K562 (cell line): ENCODE results near the gene DNMT1. TPM values are rescaled to one million over a fixed set of nuclear protein-coding genes. Genes with fewer than 3 reads are reported as not detected.

Source experiments
- ADNP ChIP-seq: fragments of 200-800 bp; sonication (Bioruptor generic); IDR thresholded peaks from 2 replicates; pipeline ENCODE4 v1.6.1; 2016; ENCODE audit warnings: missing genetic modification characterization, missing compliant biosample characterization
- ARNT ChIP-seq, 2 experiments: fragments of 450-650 bp; IDR thresholded peaks; 2 replicates each; pipeline ENCODE4 v1.6.1; 2016; ENCODE audit warnings: mild to moderate bottlenecking in 1 of 2
- BACH1 ChIP-seq: fragments of 200-800 bp; sonication (Bioruptor generic); IDR thresholded peaks from 2 replicates; pipeline ENCODE4 v1.6.1; 2016; ENCODE audit warnings: missing genetic modification characterization, missing compliant biosample characterization
- BCOR ChIP-seq: fragments of 450-650 bp; IDR thresholded peaks from 2 replicates; pipeline ENCODE4 v1.6.1; 2016
- BRD9 ChIP-seq: fragments of 450-650 bp; IDR thresholded peaks from 2 replicates; pipeline ENCODE4 v1.6.1; 2018; ENCODE audit warnings: low read depth; ENCODE audit not compliant: partially characterized antibody
- CBX3 ChIP-seq, 2 experiments: IDR thresholded peaks; 1 replicate in 1 of 2; 2 replicates in 1 of 2; pipeline ENCODE4 v1.6.1; 2012; ENCODE audit warnings: inconsistent platforms in 2 of 2, low read length in 2 of 2, borderline replicate concordance in 1 of 2, control low read depth in 1 of 2
- HDAC2 ChIP-seq: fragments of 450-650 bp; IDR thresholded peaks from 2 replicates; pipeline ENCODE4 v1.6.1; 2016; ENCODE audit warnings: mild to moderate bottlenecking
- HOXB6 ChIP-seq: fragments of 250-450 bp; sonication (Bioruptor Pico); IDR thresholded peaks from 2 replicates; pipeline ENCODE4 v1.5.1; 2022; ENCODE audit warnings: mild to moderate bottlenecking, borderline replicate concordance
- KLF6 ChIP-seq: fragments of 250-450 bp; sonication (Bioruptor Pico); IDR thresholded peaks from 2 replicates; pipeline ENCODE4 v1.4.0; 2020; ENCODE audit warnings: mild to moderate bottlenecking, moderate library complexity, borderline replicate concordance
- MIER1 ChIP-seq: fragments of 450-650 bp; IDR thresholded peaks from 2 replicates; pipeline ENCODE4 v1.6.1; 2016; ENCODE audit warnings: antibody characterized with exemption, mild to moderate bottlenecking, low read depth
- NR1H2 ChIP-seq: sonication (generic); formaldehyde crosslinking; IDR thresholded peaks from 2 replicates; pipeline ENCODE4 v1.4.0; 2020; ENCODE audit warnings: mild to moderate bottlenecking, missing genetic modification reagents
- PPARD ChIP-seq: fragments of 250-450 bp; sonication (Bioruptor Pico); IDR thresholded peaks from 2 replicates; pipeline ENCODE4 v1.8.0; 2022; ENCODE audit warnings: inconsistent platforms, mild to moderate bottlenecking, moderate library complexity
- PTTG1 ChIP-seq: fragments of 450-650 bp; IDR thresholded peaks from 2 replicates; pipeline ENCODE4 v1.6.1; 2016; ENCODE audit warnings: low read depth, mild to moderate bottlenecking, missing genetic modification characterization, missing compliant biosample characterization
- RBFOX2 ChIP-seq: fragments of 200-400 bp; formaldehyde crosslinking; IDR thresholded peaks from 2 replicates; pipeline ENCODE4 v1.6.1; 2017; ENCODE audit warnings: low read depth, mild to moderate bottlenecking, low read length, moderate library complexity
- RBM25 ChIP-seq: fragments of 200-400 bp; formaldehyde crosslinking; IDR thresholded peaks from 2 replicates; pipeline ENCODE4 v1.6.1; 2018; ENCODE audit warnings: low read length, low read depth, moderate library complexity; ENCODE audit not compliant: severe bottlenecking
- RCOR1 ChIP-seq, 2 experiments: IDR thresholded peaks; 2 replicates each; pipeline ENCODE4 v1.6.1; 2012; ENCODE audit warnings: low read depth in 2 of 2, low read length in 2 of 2, borderline replicate concordance in 1 of 2, improper control_type of control experiment in 1 of 2
- TAF7 ChIP-seq: fragments of 450-650 bp; IDR thresholded peaks from 2 replicates; pipeline ENCODE4 v1.6.1; 2016; ENCODE audit warnings: missing genetic modification characterization, missing compliant biosample characterization
- U2AF2 ChIP-seq: fragments of 200-400 bp; formaldehyde crosslinking; optimal IDR thresholded peaks from 2 replicates; pipeline ENCODE3; 2017; ENCODE audit warnings: low read depth, mild to moderate bottlenecking, low read length
- ZNF263 ChIP-seq: sonication (generic); formaldehyde crosslinking; IDR thresholded peaks from 2 replicates; pipeline ENCODE4 v1.8.0; 2022; ENCODE audit warnings: mild to moderate bottlenecking, missing genetic modification reagents, borderline replicate concordance
- ZNF445 ChIP-seq: fragments of 250-450 bp; sonication (Bioruptor Pico); IDR thresholded peaks from 2 replicates; pipeline ENCODE4 v1.4.0; 2020; ENCODE audit warnings: low read depth, mild to moderate bottlenecking, moderate library complexity
- ZNF696 ChIP-seq: fragments of 250-450 bp; sonication (Bioruptor Pico); conservative IDR thresholded peaks from 2 replicates; pipeline ENCODE4 v1.4.0; 2020; ENCODE audit warnings: mild to moderate bottlenecking, moderate library complexity
- ZNF76 ChIP-seq: fragments of 250-450 bp; sonication (Bioruptor Pico); IDR thresholded peaks from 2 replicates; pipeline ENCODE4 v1.4.0; 2020; ENCODE audit warnings: mild to moderate bottlenecking, moderate library complexity, borderline replicate concordance
- polyA plus RNA-seq, 8 experiments: library from polyadenylated mRNA; depleted of rRNA in 4 of 8; stranded (reverse) in 5 of 8; unstranded in 3 of 8; fragments of >200 nt; fragmentation: Nextera tagmentation in 2 of 8; fragmentation: Illumina TruSeq in 1 of 8; extraction: Ambion mirVana in 2 of 8; extraction: Trizol in 1 of 8; gene quantifications; 2 replicates each; pipeline versions ENCODE4 v1.2.1 to v1.2.3, GENCODE V29; 2011 to 2014; ENCODE audit warnings: inconsistent platforms in 1 of 8, missing spikeins in 1 of 8
- total RNA-seq, 7 experiments: library from RNA; depleted of rRNA in 6 of 7; stranded (reverse); fragments of >200 nt in 6 of 7; fragmentation: Illumina TruSeq in 2 of 7; extraction: Trizol in 2 of 7; gene quantifications; 2 replicates each; pipeline versions ENCODE4 v1.2.1 to v1.2.3, GENCODE V29; 2011 to 2021; ENCODE audit warnings: low replicate concordance in 1 of 7
- TF ChIP-seq, protein P1 (sequence below), 3 experiments: fragments of 200-800 bp in 1 of 3; sonication (Bioruptor generic) in 1 of 3; sonication (generic) in 1 of 3; formaldehyde crosslinking in 1 of 3; IDR thresholded peaks; 2 replicates each; pipeline versions ENCODE4 v1.6.1 to v1.8.0; 2016 to 2022; ENCODE audit warnings: mild to moderate bottlenecking in 2 of 3, missing compliant biosample characterization in 2 of 3, missing genetic modification characterization in 2 of 3, missing genetic modification reagents in 1 of 3
- TF ChIP-seq, protein P2 (sequence below): sonication (generic); formaldehyde crosslinking; IDR thresholded peaks from 2 replicates; pipeline ENCODE4 v1.8.1; 2023; ENCODE audit warnings: missing genetic modification reagents, mild to moderate bottlenecking, borderline replicate concordance

The DNMT1 gene
- total and polyA plus RNA-seq, 9 of the 15 experiments (the other 6 are each of a cell fraction or from before 2014, with no cell fraction given) = 80.1 to 271 (median 121) TPM

- TF ChIP-seq BCOR (peak; percentile 97), RCOR1 (IDR thresholded peaks at IDR 0.05; ENCODE audit: borderline replicate concordance in 1 of 2, low read depth in 2 of 2, low read length in 2 of 2) (peak in 1 of 2 experiments; percentile 28; a peak in 2 of 4 replicates), BRD9 (peak; percentile 27), HDAC2 (peak; percentile 82; the same call in 1 of the 2 replicates), ZNF263 (CRISPR knock-in tag) (no peak), TAF7 (tag) (no peak), U2AF2 (no peak), ADNP (tag) (peak; percentile 75), ZNF696 (no peak), RBM25 (peak; percentile 89), ZNF445 (CRISPR knock-in tag) (0 out of 2 replicates have a peak, but pooled peaks have one; percentile 27), MIER1 (0 out of 2 replicates have a peak, but pooled peaks have one; percentile 14), CBX3 (IDR thresholded peaks at IDR 0.05; ENCODE audit: borderline replicate concordance in 1 of 2, low read length in 2 of 2) (no peak), HOXB6 (CRISPR knock-in tag) (0 out of 2 replicates have a peak, but pooled peaks have one; percentile 20), NR1H2 (CRISPR knock-in tag) (no peak), RBFOX2 (no peak), ZNF76 (CRISPR knock-in tag) (no peak), PTTG1 (no peak), KLF6 (CRISPR knock-in tag) (no peak), BACH1 (tag) (no peak), PPARD (no peak), ARNT (IDR thresholded peaks at IDR 0.05) (peak; percentile 31 to 35; a peak in 2 of 4 replicates)
- TF ChIP-seq, protein P1, sequence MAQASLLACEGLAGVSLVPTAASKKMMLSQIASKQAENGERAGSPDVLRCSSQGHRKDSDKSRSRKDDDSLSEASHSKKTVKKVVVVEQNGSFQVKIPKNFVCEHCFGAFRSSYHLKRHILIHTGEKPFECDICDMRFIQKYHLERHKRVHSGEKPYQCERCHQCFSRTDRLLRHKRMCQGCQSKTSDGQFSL (CRISPR knock-in tag; IDR thresholded peaks at IDR 0.05) = no peak
- TF ChIP-seq, protein P1 (tag; IDR thresholded peaks at IDR 0.05) = peak in 1 of 2 experiments; percentile 4; a peak in 1 of 4 replicates
- TF ChIP-seq, protein P2, sequence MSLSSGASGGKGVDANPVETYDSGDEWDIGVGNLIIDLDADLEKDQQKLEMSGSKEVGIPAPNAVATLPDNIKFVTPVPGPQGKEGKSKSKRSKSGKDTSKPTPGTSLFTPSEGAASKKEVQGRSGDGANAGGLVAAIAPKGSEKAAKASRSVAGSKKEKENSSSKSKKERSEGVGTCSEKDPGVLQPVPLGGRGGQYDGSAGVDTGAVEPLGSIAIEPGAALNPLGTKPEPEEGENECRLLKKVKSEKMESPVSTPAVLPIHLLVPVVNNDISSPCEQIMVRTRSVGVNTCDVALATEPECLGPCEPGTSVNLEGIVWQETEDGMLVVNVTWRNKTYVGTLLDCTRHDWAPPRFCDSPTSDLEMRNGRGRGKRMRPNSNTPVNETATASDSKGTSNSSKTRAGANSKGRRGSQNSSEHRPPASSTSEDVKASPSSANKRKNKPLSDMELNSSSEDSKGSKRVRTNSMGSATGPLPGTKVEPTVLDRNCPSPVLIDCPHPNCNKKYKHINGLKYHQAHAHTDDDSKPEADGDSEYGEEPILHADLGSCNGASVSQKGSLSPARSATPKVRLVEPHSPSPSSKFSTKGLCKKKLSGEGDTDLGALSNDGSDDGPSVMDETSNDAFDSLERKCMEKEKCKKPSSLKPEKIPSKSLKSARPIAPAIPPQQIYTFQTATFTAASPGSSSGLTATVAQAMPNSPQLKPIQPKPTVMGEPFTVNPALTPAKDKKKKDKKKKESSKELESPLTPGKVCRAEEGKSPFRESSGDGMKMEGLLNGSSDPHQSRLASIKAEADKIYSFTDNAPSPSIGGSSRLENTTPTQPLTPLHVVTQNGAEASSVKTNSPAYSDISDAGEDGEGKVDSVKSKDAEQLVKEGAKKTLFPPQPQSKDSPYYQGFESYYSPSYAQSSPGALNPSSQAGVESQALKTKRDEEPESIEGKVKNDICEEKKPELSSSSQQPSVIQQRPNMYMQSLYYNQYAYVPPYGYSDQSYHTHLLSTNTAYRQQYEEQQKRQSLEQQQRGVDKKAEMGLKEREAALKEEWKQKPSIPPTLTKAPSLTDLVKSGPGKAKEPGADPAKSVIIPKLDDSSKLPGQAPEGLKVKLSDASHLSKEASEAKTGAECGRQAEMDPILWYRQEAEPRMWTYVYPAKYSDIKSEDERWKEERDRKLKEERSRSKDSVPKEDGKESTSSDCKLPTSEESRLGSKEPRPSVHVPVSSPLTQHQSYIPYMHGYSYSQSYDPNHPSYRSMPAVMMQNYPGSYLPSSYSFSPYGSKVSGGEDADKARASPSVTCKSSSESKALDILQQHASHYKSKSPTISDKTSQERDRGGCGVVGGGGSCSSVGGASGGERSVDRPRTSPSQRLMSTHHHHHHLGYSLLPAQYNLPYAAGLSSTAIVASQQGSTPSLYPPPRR (CRISPR knock-in tag) = no peak
These were observed 406 bp upstream of the DNMT1 start (continued) for GRCh38 chr19:10195199-10195519.
